Spleen (tissue), 7 donors: ENCODE results near the gene NUSAP1.

Source experiments
- POLR2A ChIP-seq, 3 donors: fragments of 450-650 bp; IDR thresholded peaks; one replicate each; pipeline ENCODE4 v1.5.1; 2017; ENCODE audit warnings: antibody characterized with exemption in 3 of 3, mild to moderate bottlenecking in 1 of 3
- TF ChIP-seq, protein P1 (sequence below), 11 experiments: fragments of 200-600 bp in 7 of 11; fragments of 450-650 bp in 4 of 11; sonication (generic) in 4 of 11; IDR thresholded peaks in 8 of 11; conservative IDR thresholded peaks in 3 of 11; 1 replicate in 7 of 11; 2 replicates in 4 of 11; pipeline versions ENCODE4 v1.4.0 to v1.8.0; 2016 to 2021; ENCODE audit warnings: antibody characterized with exemption in 11 of 11, inconsistent platforms in 4 of 11, mild to moderate bottlenecking in 1 of 11
- donor health status: DM: no; HTN: no; CAD: no; lungs with moderate emphysema.
- donor health status: DM: no; HTN: no; CAD: no.
- donor health status: DM: no; HTN: no; CAD: no.

DNA sequence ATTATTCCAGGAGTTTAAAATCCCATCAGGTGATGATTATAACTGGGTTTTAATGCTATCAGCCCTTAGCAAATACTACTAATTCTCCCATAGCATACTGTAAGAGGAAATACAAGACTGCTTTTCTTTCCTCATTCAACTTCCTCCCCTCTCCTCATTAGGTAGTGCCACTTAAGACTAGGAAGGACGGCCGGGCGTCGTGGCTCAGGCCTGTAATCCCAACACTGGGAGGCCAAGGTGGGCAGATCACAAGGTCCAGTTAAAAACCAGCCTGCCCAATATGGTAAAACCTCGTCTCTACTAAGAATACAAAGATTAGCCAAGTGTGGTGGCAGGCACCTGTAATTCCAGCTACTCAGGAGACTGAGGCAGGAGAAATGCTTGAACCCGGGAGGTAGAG lies 55.0 kb downstream of the NUSAP1 start:
- TF ChIP-seq POLR2A (IDR thresholded peaks at IDR 0.05) = no peak
- TF ChIP-seq, protein P1, sequence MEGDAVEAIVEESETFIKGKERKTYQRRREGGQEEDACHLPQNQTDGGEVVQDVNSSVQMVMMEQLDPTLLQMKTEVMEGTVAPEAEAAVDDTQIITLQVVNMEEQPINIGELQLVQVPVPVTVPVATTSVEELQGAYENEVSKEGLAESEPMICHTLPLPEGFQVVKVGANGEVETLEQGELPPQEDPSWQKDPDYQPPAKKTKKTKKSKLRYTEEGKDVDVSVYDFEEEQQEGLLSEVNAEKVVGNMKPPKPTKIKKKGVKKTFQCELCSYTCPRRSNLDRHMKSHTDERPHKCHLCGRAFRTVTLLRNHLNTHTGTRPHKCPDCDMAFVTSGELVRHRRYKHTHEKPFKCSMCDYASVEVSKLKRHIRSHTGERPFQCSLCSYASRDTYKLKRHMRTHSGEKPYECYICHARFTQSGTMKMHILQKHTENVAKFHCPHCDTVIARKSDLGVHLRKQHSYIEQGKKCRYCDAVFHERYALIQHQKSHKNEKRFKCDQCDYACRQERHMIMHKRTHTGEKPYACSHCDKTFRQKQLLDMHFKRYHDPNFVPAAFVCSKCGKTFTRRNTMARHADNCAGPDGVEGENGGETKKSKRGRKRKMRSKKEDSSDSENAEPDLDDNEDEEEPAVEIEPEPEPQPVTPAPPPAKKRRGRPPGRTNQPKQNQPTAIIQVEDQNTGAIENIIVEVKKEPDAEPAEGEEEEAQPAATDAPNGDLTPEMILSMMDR (IDR thresholded peaks at IDR 0.05 in 8 of 11, conservative IDR thresholded peaks at IDR 0.05 in 3 of 11) = no peak
